Superior temporal gyrus (tissue), 1 donor: Measurements from ENCODE around the gene SLC25A21.
"Not testable (repeated sequence)": the region's sequence is repeated elsewhere in the genome, so short reads cannot be mapped to it uniquely, and the experiment has no call there.

ENCODE experiments used
- DNase-seq: peaks from one replicate; pipeline ENCODE4 v3.0.0-alpha.2; 2016; ENCODE audit errors: extremely low spot score

Gene SLC25A21

DNA sequence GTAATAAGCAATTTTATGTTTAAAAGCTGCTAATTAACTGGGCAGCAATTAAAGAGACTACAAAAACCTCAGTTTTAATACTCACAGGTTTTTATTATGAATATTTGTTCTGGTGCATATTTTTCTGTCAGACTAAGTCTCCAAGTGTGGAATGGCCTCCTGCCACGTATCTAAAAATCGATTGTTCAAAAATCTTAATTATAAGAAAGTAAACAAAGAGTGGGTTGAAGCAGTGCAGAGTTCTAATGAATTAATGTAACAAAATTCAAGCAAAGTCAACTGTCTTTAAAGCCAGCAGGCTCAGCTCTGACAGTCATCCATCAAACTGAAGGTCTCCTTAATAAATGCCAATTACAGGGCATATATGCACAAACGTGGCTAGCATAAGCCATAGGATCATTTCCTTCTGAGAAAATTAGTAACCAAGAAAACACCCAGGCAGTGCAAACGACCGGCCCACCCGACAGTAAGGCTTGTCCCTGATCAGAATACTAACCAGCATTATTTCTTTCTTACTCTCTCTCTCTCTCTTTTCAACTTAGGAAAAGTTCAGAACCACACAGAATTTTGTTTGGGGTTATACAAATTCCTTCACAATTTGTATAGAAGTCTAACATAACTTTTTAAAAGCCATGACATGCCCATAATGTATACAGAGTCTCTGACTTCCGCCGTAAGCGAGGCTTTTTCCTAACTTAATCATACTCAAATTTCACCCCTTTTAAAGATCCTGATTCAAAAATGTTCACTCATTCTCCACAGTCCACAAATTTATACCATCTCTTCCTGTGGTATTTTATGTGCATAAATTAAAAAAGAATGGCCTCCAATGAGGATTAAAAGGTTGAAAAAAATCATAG lies 83.8 kb downstream of the SLC25A21 start:
- no peak for DNase-seq

DNA sequence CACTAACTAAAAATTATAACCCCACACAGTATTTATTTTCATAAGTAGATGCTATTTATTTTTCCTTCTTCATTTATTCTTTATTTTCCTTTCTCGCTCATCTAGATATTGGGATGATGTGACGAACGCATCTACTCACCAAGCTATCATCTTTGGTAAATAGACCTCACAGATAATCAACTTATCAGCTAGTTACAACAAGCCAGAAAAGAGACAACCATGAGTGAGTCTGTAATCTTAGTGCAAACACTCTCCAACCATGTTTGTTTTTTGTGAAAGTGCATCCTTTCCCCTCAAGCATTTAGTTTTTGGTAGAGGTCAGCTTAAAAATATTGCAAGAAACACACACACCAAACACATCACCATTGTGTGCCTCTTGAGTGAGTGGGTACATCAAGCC lies 84.9 kb downstream of the SLC25A21 start:
- no peak for DNase-seq

GRCh38 chr14:37083599-37083998 lies 88.8 kb downstream of the SLC25A21 start:
- DNase-seq = no peak

- DNase-seq = no peak
Measured at GRCh38 chr14:37082449-37082848, 90.0 kb downstream of the SLC25A21 start.

- no peak for DNase-seq
Measured at GRCh38 chr14:37081856-37082255, 90.5 kb downstream of the SLC25A21 start.

- no peak for DNase-seq
Measured at GRCh38 chr14:37081218-37081617, 91.2 kb downstream of the SLC25A21 start.

- DNase-seq = no peak
Measured at GRCh38 chr14:37078131-37078530, 94.3 kb downstream of the SLC25A21 start.

GRCh38 chr14:37074320-37074719 lies 98.1 kb downstream of the SLC25A21 start:
- DNase-seq = not testable (repeated sequence)

DNA sequence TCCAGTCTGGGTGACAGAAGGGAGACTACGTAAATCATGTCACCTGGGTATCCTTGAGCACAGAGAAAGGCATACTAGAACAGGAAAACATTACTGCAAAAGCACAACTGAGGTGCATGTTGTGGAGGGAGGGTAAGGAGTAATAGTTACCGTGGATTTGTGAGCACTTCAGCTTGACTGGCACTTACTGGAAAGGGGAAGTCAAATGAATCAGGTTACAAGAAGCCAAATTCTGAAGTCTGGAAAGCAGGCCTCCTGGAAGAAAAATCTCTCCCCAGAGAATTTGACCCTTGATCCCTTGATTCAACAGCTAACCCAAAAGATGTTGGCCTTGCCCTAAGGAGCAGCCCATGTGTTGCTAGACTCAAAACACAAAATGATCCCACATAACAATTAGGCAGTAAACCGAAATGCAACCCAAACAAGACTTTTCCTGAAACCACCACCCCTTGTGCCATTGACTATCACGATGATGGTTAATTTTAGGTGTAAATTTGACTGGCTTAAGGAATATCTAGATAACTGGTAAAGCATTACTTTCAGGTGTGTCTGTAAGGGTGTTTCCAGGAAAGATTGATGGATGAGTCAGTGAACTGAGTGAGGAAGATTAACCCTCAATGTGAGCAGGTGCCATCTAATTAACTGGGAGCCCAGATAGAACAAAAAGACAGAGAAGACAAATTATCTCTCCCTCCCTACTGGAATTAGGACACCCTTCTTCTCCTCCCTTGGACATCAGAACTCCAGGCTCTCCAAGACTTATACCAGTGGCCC lies 108.8 kb downstream of the SLC25A21 start:
- DNase-seq = no peak

DNA sequence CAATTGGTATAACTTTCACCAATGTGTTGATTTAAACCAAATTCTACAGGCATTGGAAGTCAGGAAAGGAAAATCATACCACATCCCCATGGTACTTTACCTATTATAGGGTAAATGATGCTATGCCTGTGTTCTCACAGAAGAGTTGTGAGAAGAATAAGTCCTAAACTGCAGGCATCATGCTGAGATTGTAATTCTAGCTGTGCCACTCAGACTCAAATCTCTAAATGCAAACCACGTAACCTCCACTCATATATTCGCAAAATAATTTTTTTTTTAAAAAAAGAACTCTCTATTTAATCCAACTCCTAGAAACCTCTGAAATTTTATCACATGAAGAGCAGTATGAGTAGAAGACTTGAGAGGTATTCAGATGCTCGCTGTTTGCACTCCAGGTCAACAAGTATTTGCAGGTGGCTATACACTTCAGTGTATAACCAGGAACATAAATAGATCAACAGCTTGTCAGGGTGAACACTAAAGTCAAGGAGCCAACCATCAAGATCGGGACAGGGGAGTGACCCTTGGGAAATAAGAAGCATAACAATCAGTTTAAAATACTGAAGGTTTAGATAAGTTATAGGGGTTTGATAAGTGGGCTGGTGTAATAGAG lies 110.1 kb downstream of the SLC25A21 start:
- DNase-seq = no peak

GRCh38 chr14:37061697-37062096 lies 110.7 kb downstream of the SLC25A21 start:
- no peak for DNase-seq

GRCh38 chr14:37060496-37061260 lies 111.7 kb downstream of the SLC25A21 start:
- DNase-seq = no peak

GRCh38 chr14:37057776-37058175 lies 114.6 kb downstream of the SLC25A21 start:
- DNase-seq = no peak

- DNase-seq = no peak
Measured at GRCh38 chr14:37056473-37056872, 115.9 kb downstream of the SLC25A21 start.

GRCh38 chr14:37054869-37055268 lies 117.5 kb downstream of the SLC25A21 start:
- DNase-seq = no peak

- DNase-seq = no peak
Measured at GRCh38 chr14:37054144-37054543, 118.3 kb downstream of the SLC25A21 start.

- DNase-seq = no peak
Measured at GRCh38 chr14:37051680-37052079, 120.7 kb downstream of the SLC25A21 start.

DNA sequence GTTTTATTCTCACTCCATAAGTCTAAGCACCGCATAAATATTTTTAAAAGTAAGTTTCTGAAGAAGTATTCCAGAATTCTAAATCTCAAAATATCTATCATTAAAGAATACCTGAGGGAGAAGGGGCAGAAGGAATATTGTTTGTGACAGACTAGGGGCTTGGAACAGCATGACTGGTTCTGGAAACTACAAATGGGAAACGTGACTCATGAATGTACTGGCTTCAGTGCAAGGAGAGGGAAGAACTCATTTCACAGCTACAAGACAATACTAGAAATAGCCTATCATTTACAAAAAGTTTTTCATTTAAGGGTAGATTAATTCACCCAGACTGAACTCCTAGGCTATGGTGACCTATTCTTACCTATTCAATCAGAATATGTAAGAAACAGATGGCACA lies 121.3 kb downstream of the SLC25A21 start:
- no peak for DNase-seq

GRCh38 chr14:37048666-37049071 lies 123.7 kb downstream of the SLC25A21 start:
- no peak for DNase-seq

GRCh38 chr14:37047996-37048395 lies 124.4 kb downstream of the SLC25A21 start:
- DNase-seq = no peak

DNA sequence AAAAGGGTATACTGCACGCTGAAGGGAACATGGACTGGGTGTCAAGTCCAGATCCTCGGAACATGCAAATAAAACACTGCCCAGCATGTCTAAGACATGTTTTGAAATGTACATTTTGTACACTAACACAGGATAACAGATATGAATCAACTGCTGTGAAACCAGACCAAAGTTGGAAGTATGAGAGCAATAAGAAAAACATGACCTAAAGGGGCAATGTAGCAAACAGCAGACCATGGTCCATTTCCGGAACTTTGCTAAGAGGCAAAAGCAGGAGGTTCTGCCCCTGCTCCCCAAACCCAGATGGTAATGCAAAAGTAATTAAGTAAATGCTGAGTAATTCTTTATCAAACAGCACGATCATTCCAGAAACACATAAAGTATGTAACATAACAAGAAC lies 125.2 kb downstream of the SLC25A21 start:
- no peak for DNase-seq

DNA sequence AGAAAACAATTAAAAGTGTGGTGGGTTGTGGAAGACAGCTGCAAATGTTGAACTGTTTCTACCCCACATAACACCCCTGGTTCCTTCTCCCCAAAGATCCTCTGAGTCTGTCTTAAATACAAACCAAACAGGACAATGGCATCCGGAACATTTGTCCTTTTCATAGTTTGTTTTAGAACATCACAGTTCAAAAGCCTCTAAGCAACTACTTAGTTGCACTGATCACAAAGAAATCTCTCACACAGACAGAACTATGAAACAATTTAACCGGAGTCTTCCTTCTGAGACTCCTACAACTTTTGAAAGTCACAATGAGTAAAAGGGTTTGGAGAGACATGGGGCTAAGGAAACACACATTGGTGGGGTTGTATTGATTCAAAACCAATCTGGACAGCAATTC lies 125.6 kb downstream of the SLC25A21 start:
- DNase-seq = no peak
